GM21515 (cell line): ENCODE measurements around the gene ABHD12B.

Experiments
- ATAC-seq: cut with Tn5 transposase; IDR thresholded peaks from one replicate; pipeline ENCODE4 v1.9.1; 2021; ENCODE audit not compliant: unreplicated experiment

The ABHD12B gene, protein sequence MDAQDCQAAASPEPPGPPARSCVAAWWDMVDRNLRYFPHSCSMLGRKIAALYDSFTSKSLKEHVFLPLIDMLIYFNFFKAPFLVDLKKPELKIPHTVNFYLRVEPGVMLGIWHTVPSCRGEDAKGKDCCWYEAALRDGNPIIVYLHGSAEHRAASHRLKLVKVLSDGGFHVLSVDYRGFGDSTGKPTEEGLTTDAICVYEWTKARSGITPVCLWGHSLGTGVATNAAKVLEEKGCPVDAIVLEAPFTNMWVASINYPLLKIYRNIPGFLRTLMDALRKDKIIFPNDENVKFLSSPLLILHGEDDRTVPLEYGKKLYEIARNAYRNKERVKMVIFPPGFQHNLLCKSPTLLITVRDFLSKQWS

DNA sequence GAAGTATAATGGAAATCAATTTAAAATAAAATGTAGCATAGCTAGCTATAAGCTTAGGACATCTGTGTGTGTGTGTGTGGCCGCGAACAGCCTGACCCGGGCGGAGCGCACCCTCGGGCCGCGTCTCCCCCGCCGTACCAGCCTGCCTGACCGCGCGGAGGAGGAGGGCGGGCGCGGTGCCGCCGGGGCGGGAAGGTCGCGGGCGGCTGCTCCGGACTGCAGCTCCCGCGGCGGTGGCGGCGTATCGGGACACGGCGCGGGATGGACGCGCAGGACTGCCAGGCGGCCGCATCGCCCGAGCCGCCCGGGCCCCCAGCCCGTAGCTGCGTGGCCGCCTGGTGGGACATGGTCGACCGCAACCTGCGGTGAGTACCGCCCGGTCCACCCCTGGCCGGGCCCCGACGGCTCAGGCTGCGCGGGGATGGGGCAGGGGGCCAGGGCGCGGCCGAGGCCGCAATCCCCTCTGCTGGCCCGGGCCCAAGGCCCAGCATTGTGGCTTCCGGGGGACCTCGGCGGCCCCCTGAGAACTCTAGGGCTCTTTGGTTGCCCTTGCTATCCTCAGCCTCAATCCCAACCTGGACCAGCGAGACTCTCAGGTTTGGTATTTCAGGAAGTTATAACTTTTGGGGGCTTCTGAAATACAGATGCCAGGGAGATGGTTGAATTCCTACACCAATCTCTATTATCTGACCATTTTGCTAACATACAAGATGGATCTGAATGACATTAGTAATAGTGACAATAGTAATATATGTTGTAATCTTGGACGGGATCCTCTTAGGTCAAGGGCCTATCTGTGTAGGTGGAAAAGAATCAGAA is at the start of gene ABHD12B:
TSS of gene ABHD12B (plus strand) at position 140 of the 819 bp plus-strand sequence. CDS start at position 262, 122 bp downstream.
- ATAC-seq, result no peak

DNA sequence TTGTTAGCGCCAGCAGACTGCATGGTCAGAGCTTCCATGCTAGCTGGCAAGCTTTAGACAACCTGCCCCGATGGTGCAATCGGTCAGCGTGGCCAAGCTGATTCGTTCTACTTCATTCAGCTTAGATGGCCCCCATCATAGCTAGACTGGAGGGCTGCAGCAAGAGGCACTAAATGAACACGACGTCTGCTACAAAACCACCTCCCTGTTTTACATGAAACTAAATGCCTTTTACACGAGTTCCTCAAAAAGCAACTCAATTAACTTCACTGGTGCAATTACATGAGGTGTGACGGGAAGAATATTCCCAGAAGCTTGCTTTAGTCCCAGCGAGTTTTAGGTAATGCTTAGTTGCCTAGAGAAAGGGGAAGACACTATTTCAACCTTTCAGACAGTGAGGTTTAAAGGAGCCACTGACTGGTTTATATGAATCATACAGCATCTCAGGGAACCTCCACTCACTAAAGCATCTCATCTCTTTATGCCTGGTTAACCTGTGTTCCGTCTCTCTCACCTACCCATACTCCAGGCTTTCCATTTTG is 49.3 kb upstream of the ABHD12B start:
- ATAC-seq, result peak; percentile 24

DNA sequence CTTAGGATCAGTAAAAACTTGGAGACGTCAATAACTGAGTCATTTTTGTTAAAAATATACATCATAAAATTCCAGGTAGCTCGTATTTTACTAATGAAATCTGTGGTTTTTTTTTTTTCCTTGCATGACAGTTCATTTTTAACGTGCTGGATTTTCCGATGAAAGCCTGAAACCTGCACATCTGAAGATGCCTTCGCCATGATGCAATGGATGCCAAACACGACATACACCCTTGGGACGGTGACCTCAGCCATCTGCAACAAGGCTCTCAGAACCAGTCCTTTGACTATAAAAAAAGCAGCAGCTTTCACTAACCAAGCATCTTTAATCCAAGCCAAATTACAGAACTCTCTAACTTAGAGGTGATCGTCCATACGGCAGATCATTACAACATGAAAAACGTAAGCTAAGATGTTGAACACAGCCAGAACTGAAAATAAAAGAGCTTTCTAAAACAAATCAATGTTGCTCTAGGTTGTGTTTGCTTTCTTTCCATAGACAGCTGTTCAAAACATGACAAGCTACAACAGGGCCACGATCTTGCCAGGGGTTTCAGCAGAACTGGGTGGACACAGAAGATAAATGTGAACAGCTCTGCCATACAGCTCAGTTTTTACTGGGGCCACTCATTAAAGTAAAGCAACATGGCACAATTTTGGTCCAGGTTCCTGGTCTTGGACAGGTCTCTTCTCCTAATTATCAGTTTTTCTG is 48.6 kb upstream of the ABHD12B start:
- peak; percentile 21 for ATAC-seq

DNA sequence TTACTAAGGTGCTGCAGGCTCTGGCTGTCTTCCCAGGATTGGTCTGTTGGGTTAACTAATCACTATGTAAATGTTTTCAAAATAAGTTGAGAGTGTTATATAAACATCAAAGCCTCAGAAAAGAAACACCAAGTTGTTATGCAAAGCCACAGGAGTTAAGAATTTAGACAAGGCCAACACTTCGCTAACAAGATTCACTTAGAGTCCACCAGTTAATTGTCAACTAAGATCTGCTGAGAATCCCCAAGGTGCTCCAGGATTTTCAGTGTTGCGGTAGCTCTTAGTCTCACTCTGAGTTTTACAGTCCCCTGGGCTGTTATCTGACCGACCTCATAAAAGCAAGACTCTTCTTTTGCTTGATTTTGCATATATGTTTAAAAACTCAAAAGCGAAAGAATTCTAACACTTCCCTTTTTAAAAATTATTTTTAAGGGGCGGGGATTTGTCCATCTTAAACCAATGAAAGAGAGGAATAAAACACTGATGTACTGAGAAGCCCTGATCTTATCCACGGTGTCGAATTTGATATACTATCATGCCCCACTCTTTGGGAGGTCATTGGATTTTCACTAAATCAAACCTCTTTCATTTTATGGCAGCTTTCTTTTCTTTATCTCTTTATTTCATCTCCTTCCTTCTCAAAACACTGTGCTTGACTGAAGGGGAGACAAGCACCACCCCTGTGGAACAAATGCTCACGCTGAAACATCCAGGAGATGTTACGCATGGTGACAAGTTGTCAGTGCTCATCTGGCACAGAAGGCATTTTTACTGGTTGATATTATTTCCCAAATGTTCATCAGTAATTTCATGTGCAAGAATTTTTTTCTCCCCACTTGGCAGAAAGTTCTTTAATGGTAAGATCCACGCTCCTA is 47.9 kb upstream of the ABHD12B start:
- peak; percentile 59 for ATAC-seq

DNA sequence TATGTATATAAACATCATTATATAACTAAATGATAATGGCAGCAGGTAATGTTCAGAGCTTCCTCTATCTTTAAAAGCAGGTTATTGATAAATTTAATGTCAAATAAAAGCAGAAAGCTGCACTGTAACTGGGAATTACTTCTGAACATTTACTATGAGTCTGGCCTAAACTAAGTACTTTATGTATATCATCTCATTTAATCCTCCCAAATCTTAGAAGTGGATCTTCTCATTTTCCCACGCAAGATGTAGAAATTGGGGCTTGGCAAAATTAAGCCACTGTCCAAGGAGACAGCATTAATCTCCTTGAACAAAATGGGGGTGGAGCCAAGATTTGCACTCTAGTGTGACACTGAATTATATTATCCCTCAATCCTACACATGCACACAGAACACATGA is 46.5 kb upstream of the ABHD12B start:
- no peak for ATAC-seq

DNA sequence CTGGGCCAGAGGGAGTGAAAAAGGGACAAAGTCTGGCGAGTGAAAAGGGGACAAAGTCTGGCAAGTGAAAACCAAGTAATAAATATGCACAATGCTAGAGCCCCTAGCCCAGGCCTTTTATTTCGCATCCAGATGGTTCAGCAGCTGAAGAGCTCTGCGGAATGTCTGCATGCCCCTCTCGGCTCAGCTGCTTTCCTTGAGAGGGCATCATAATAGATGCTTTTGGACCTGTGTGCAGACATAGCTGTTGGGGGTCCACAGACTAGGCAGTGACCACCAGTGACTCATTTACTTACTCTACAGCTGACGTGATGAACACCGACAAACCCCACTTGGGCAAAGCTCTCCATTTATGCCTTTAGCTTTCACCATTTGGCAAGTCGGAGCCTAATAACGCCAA is 45.2 kb upstream of the ABHD12B start:
- no peak for ATAC-seq

DNA sequence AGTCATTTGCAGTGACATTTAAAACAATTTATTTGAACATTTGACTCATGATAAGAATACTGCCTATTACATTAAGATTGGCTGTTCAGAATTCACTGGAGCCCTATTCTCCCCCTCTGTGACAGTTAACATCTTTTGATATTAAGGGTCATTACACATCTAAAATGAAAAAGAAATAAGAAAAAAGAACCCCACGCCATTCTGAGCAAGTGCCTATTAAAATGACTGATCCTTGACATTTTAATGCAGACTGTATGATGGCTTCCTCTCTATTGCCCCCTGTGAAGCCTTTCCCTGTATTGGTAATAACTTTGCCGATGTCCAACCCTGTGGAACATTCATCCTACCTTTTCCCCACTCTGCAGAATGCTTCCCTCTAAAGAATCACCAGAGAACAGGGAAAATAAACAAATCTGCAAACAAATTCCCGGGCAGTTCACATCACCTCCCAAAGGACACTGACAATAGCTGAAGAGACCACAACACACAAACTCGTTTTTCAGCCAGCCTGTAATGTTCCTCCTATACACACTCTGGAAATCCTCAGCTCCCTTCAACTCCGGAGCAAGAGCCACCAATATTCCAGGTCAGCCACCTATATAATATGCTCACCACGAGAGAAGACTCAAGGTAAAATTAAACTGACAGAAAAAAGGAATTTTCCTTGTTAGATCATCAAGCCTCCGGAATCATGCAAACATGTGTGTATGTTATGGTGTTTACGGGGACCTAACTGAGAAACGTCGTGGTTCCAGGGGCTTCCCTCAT is 42.9 kb upstream of the ABHD12B start:
- ATAC-seq, result no peak

DNA sequence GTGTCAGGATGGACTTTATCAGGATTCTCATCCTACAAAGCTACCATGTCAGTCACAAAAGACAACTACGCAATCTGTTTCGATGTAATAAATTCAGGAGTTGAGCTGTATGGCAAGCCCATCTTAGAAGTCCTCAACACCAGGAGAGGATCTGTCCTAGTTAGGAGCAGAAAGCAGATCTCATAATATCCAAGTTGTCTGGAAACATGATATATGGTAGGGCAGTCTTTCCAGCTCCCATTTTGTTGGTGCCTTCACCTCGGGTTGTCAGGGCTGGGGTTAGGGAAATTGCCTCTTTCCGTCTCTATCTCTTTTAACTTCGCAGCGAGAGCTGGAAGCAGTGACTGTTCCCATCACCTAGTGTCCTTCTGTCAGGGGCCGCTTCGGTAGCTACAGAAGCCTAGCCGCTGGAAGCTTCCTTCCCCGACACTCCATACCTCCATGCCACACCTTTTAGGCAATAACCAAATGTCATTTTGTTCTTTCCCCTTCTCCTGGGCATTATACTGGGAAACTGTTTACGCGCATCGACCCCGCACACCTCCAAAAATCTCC is 42.3 kb upstream of the ABHD12B start:
- no peak for ATAC-seq

DNA sequence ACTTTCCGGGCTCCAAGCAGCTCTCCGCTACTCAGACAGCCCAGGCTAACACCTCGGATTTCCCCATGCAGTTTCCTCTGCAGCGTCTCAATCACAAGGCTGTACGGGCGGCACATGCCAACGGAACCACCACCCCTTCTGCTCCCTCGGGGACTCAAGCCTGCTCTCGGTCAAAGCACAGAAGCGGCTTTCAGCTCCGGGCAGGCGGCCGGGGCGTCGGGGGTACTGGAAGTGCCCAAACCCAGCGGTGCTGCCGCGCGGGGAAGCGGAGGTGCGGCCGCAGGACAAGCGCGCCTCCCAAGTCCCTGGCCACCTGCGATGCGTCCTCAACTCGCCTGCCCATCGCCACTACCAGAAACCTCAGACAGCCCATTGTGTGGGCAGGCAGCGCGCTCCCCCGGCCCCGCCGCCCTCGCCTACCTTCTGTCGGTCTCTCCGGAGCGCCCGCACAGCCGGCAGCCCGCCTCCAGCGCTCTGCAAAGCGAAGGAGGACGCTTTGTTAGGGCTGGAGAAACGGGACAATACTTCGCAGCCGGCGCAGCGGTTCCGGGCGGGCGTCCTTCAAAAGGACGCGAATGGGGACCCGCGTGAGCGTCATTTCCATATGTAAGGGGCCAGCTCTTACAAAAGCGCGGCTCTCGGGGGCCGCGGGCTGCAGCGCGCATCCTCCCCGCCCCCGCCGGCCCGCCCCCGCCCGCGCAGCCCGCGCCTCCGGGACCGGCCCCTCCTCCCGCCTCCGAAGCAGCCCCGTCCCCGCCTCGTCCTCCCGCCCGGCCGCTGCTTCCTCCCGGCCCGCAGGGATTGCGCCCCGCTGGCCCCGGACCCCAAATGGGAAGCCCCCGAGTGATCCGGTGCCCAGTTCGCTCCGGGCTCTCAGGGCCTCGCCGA is 41.6 kb upstream of the ABHD12B start:
- peak; percentile 34 for ATAC-seq

DNA sequence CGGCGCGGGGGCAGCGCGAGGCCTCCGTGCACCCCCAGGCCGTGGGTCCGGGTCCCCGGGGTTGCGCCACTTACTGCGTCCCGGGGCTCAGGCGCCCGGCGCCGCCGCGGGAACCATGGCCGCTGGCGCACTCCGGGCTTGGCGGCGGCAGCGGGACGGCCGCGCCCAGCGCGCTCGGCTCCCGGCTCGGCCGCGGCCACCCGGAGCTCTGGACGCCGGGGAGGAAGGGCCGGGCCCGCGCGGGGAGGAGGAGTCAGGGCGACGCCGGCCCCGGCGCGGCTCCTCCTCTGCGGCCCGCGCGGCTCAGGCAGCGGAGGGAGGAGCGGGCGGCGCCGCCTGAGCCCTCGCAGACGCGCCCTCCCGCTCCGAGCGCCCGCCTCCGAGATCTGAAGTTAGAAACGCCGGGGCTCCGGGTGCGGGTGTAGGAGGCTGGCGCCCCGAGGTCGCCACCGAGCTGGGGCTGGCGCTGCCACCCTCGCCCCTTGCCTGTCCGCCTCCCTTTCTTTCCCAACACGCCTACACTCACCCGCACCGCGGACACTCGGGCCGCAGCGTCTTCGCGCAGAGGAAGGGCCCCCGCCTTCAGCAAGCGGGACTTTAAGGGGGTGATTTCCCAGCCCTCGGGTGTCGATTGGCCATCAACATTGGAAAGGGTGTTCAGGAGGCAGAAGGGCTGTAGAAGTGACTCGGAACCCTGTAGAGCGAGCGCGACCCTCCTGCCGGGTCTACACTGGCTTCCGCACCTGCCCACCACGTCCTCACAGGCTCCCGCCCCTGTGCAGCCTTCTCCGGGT is 40.7 kb upstream of the ABHD12B start, which contains the start of gene NIN:
TSS of gene NIN (minus strand) at position 231 of the 794 bp plus-strand sequence. CDS start 9,106 bp downstream, outside the sequence.
- ATAC-seq, result peak; percentile 75

DNA sequence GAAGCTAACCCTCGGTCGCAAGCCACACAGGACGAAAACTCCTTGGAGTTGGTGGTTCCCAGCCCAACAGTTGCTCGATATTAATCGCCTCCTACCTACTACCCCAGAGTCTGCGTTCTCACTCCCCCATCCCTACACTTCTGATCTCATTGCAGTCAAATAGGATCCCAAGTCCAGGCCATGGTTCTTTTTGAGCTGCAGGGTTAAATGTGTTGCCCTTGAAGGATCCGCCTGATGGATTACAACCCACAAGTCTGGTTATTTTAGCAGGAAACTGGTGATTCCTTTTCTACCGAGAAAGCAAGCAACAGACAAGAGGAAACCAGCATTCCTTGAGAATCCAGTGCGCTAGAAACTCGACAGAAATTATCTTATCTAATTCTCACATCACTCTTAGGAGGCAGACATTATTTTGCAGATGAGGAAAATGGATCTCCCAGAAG is 40.1 kb upstream of the ABHD12B start:
- no peak for ATAC-seq

DNA sequence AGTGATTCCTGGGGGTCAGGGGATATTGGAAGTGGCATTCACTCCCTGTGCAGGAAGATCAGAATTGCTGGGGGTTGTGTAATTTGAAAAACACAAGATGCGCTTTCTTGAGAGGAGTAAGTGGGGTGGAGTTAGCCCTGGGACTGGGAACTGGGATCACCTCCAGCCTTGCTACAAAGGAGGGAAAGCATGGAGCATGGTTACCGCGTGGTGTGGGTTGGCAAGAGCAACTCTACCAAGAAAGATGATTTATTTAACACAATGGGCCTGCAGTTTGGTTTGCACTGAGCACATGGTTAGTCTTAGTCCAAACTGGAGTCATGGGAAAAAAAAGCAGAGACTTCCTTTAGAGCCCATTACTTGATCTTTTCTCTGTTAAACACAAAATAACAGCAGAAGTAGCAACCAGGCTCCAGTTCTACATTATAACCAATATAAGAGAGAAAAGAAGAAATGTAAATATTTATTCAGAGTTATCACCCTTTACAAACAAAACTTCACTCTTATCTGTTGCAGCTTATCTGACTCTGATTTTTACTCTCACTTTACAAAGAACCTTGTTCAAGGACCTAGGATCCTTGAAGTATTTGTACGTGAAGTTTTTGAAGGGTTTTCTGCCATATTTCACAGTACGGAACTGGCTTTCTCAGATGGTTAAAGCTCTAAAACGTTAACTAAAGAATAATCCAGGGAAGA is 38.8 kb upstream of the ABHD12B start:
- no peak for ATAC-seq

DNA sequence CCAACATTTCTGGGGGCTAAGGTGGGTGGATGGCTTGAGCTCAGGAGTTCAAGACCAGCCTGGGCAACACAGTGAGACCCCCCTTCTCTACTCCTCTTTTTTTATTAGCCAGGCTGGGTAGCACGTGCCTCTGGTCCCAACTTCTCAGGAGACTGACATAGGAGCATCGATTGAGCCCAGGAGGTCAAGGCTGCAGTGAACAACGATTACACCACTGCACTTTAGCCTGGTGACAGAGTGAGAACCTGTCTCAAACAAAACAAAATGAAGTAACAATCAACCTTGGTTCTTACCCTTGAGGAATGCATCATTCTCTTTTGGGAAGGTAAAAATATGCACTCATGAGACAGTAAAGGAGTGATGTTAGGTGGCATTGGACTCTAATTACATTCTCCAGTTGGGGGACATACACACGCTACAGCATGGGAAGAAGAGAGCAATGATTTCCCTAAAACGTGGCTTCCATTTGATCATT is 37.0 kb upstream of the ABHD12B start:
- no peak for ATAC-seq

DNA sequence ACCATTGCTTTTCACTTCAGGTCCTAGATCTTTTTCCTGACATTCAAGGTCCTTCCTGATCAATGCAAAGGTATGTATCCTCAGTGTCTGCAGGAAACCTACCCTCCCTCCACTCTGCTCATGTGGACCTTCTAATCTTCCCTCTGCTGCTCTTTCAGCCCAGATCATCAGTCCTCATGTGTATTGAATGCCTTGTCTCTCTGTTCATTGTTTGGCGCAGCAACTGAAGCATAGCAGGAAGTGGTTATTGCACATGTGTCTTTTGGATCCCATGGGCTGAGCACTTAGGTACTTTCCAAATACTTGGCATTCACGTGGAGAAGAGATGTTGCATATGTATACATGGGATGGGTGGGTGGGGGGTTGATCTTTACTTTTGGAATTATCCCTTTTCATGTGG is 36.6 kb upstream of the ABHD12B start:
- no peak for ATAC-seq

DNA sequence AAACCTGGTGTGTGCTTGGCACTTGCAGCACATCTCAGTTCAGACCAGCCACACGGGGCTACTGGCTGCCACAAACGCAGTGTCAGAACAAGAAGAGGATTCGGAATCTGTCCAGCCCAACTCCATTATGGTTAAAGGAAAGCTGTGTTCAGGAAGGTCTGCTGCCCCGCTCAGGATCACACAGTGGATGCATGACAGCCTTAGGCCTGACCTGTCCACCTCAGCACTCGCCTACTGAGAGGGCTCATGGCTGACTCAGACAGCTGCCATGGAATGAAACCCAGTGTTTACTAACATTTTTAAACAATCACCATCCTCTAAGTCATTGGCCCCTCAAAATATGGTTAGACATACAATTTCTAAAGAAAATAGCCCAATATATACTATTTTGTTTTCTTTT is 35.3 kb upstream of the ABHD12B start:
- no peak for ATAC-seq

DNA sequence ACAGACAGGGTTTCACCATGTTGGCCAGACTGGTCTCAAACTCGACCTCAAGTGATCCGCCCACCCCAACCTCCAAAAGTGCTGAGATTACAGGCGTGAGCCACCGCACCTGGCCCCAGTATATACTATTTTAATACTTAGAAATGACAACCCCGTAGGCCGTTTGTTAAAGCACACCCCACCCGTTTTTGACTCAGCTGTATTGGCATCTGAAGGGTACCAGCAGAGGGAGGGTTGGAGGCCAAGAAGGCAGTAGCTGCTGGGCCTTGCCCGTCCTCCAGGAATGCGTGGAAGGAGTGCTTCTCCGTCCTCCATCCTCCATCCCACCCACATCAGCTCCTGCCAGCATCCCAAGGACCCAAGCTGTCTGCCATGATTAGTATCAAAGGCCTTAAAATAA is 34.6 kb upstream of the ABHD12B start:
- no peak for ATAC-seq
